Adipose tissue (tissue), 3 donors: ENCODE data around the gene DBN1. TPM values are rescaled to one million over a fixed set of nuclear protein-coding genes. Genes with fewer than 3 reads are reported as not detected.
A peak's percentile ranks its signal among the peaks of the same experiment; 100 is the strongest.

Experiments
- H3K27ac ChIP-seq: one replicate; pipeline ENCODE4 v1.5.1; 2013; ENCODE audit warnings: low read depth, low read length
- WGBS, 3 donors: extraction: QIAGEN DNeasy Blood & Tissue Kit; methylation state at CpG; one replicate each; pipeline ENCODE4 v1.1.7; 2013; 5-methylcytosine and 5-hydroxymethylcytosine counted together
- polyA plus RNA-seq, 3 donors: library from polyadenylated mRNA; stranded (reverse); fragments of 200-250 nt; gene quantifications; one replicate each; pipeline ENCODE4 v1.2.3, GENCODE V29; 2013
- donor health status: healthy with polysubstance abuse.
- donor health status: Bipolar disorder and iron deficiency.
- donor health status: healthy.

DBN1 gene
- polyA plus RNA-seq, 3 donors = 10.1 to 85.7 (median 45.1) TPM

DNA sequence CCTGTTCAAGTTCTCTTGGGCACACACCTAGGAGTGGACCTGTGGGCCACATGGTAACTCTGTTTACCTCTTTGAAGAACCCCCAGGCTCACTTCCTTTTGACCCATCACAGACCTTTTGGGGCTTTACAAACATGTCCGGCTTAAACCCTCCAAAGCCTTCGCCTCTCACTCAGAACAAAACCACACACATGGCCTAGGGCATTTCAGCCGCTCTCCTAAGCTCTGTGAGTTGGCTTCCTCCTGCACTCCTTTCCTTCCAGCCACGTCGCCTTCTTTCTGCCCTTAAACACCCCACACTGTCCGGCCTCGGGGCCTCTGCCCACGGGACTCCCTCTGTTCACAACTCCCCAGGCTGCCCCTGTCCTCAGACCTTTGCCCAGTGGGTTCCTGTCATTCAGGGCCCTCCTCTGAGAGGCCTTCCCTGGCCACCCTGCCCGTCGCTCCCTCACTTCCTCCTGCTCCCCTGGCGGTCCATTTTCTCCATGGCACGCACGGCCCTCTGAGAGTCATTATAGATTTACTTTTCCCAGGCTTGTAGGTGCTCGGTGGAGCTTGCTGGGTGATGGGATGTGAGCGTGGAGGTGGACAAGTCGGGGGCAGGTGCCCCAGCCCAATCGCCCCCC is 34.3 kb upstream of the DBN1 start:
- H3K27ac ChIP-seq = no peak overlapping the region

GRCh38 chr5:177507165-177507564 is 33.7 kb upstream of the DBN1 start:
- 50 to 81% (median 79%) methylated on average over 9 of the region's 9 CpGs for WGBS, 3 donors
- no peak overlapping the region for H3K27ac ChIP-seq

More for the DNA sequence above, 34.3 kb upstream of the DBN1 start:
- 58 to 86% (median 70%) methylated on average over 17 of the region's 17 CpGs for WGBS, 3 donors

DNA sequence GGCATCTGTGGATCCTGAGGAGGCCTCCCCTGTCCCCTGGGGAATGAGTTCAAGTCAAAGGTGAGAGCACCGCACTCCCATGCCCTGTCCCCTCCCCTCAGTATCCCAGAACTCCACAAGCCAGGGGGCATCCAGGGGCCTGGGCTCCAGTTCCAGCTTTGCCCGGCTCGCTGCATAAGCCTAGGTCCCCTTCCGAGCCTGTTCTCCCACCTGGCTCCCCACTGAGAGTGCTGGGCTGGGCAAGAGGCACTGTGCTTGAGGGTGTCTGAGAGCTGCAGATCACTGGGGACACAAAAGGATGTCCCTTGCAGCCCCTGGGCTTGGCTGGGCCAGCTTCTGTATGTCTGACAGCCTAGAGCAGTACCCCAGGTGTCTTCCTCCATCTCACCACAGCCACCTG is 31.6 kb upstream of the DBN1 start:
- 89 to 97% (median 96%) methylated on average over 4 of the region's 4 CpGs for WGBS, 3 donors
- H3K27ac ChIP-seq = no peak overlapping the region

DNA sequence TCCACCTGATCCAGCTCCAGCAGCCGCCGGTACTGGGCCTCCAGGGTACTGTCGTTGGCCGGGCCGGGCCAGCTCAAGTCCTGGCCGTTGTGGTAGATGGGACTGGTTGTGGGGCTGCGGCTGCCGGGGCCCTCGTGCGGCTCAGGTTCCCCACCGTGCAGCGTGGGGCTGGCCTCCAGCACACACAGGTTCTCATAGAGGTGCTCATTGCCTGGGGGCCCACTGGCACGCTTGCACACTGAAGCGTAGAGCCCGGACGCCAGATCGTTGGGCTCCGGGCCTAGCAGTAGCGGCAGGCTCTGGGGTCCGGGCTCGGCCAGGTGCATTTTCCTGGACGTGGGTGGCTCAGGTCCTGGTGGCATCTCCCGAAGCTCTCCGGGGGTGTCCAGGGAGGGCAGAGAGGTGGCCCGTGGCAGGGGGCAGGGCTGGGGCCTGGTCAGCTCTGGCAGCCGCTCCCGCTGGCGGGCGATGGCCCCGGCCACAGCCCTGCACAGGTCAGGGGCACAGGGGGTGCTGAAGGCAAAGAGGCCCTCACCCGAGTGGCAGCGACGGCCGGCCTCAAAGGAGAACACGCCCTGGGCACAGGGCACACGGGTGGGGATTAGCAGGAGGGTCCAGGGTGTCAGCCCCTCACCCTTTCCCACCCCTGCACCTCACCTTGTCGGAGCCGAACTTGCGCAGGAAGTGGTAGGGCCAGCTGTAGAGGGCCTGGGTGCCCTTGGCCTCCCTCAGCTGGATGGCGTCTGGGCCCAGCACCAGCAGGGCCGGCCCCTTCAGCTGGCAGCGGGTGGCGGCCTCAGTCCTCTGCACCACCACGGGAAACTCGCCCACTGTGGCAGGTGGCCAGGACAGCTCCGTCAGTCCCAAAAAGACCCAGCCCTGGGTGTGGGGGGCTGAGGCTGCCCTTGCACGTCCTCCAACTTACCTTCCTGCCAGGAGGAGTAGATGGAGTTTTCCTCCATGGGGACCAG is 30.9 kb upstream of the DBN1 start:
- H3K27ac ChIP-seq = no peak overlapping the region
- 91 to 92% (median 91%) methylated on average over 46 to 47 of the region's 47 CpGs for WGBS, 3 donors

DNA sequence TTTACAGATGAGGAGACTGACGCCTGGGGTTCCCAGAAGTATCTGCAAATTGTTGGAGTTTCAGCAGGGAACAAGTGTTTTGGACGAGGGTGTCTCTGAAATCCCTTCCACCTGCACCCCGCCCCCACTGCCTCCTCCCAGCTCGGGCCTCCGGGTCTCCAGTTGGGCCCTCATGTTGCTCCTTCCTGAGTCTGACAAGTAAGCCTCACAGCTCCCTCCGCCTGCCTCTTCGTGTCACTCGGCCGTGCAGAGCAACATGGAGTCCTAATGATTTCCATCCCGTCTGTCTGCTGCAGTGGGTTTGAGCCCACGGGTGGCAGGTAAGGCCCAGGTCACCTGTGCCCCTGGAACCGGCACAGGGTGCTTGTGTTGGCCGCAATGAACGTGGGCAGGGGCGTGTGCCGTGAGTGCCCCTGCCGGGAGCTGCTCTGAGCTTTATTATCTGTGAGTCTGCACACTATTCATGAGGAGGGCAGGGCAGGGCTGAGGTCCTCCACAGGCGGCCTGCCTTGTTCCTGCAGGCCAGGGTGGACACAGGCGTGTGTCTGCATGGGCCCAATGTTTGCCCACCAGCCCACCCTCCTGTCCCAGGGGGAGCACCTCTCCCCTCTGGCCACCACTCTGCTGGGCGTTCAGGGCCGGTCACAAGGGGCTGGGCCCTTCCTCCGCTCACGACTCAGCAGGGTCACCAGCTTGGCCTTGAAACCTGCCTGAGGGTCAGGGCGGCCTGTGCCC is 30.1 kb upstream of the DBN1 start:
- 86 to 88% (median 87%) methylated on average over 23 to 24 of the region's 24 CpGs for WGBS, 3 donors
- H3K27ac ChIP-seq = no peak overlapping the region

GRCh38 chr5:177502886-177503285 is 29.5 kb upstream of the DBN1 start:
- 80 to 83% (median 80%) methylated on average over 16 of the region's 16 CpGs for WGBS, 3 donors
- H3K27ac ChIP-seq = no peak overlapping the region

DNA sequence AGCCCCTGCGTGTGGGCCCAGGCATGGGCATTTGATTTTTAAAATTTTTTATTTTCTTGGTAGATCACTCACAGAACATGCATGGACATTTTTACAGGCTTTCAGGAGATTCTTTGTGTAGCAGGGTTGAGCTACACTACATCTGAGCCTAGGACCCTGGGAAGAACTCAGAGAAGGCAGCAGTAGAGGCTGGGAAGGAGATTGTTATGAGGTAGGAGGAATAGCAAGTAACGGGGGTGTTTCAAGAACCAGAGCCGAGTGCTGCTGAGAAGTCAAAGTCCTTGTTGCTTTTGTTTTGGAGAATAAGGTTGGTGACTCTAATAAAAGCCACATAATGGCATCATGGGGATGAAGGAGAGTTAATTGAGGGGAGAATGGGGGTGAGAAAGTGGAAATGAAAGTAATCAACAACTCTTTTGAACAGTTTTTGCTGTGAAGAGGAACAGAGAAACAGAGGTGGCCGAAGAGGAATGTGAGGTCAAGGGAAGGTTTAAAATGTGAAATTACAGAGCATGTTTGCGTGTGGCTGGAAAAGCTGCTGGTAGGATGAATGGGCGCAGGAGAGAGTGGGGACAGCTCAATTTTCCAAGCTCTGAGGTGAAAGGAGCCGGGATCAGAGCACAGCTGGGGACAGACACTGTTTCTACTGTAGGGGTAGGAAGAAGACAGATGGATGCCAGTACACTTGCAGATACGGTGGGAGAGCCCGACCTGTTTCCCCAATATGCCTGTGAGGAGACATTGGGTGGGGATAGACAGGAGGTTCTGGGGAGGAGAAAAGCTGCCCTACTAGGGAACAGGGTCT is 28.6 kb upstream of the DBN1 start:
- no peak overlapping the region for H3K27ac ChIP-seq
- WGBS, 3 donors = 61 to 67% (median 66%) methylated on average over 9 of the region's 9 CpGs

DNA sequence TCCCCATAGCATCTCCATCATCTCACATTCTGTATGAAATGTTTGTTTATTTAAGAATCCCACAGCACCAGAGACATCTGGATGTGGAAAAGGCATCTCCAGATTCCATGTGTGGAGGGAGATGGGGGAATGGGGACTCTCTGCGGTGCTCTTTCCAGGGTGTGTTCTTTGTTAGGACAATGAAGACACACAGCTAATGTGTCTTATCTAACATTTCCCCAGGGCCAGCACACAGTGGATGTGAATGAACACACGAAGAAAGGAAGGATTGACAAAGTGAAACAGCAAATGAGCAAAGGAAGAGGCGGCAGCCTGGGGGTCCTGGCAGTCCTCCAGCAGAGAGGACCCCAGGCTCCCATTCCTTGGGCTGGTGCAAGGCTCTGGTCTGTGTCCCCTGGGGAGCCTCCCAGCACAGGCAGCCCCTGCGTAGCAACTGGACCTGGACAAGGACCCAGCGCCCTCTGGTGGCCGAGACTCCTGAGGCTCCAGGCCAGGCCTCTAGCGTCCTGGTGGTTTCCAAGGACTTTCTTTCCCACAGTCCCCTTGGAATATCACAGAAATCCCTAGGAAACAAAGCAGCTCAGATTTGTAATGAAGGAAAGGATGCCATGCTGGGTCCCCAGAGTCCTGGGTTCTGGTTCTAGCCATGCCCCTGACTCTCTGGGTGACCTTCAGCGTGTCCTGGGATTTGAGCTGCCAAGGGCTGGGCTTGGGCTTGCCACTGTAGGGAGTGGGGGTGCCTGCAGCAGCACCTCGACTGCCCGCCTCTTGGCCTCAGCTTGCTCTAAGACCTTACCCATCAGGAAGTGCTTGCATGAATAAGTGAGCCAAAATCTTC is 27.5 kb upstream of the DBN1 start:
- 19% methylated on average over 10 of the region's 10 CpGs for WGBS, 3 donors
- no peak overlapping the region for H3K27ac ChIP-seq

DNA sequence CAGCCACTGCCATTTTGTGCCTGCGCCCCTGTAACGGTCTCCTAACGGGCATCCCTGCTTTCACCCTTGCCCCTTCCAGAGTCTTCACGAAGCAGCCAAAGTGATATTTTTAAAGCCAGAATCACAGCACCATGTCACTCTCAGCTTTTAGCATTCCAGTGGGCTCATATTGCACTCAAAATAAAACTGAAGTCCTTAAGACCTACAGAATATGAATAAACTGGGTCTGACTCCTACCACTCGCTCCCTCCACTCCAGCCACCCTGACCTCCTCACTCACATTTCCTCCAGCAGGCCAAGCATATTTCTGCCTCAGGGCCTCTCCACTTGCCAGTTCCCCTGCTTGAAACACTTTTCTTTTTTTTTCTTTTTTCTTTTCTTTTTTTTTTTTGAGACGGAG is 26.4 kb upstream of the DBN1 start:
- 73 to 87% (median 85%) methylated on average over 6 of the region's 6 CpGs for WGBS, 3 donors
- no peak overlapping the region for H3K27ac ChIP-seq

- 8 to 12% (median 11%) methylated on average over 48 of the region's 48 CpGs for WGBS, 3 donors
- H3K27ac ChIP-seq = no peak overlapping the region
Observed at GRCh38 chr5:177498013-177498787, 24.8 kb upstream of the DBN1 start.

- 1% methylated on average over 64 to 73 of the region's 73 CpGs for WGBS, 3 donors
- peak within 1 kb of the TSS; percentile 11 for H3K27ac ChIP-seq
Observed at GRCh38 chr5:177497292-177498012, 24.0 kb upstream of the DBN1 start, which contains the start of gene PDLIM7. Gene PDLIM7 (minus strand): TSS chr5:177497604. CDS start chr5:177496512, 1,092 bp downstream.

GRCh38 chr5:177496727-177497291 is 23.4 kb upstream of the DBN1 start:
- no peak overlapping the region for H3K27ac ChIP-seq
- 4 to 5% (median 5%) methylated on average over 14 to 29 of the region's 29 CpGs for WGBS, 3 donors

DNA sequence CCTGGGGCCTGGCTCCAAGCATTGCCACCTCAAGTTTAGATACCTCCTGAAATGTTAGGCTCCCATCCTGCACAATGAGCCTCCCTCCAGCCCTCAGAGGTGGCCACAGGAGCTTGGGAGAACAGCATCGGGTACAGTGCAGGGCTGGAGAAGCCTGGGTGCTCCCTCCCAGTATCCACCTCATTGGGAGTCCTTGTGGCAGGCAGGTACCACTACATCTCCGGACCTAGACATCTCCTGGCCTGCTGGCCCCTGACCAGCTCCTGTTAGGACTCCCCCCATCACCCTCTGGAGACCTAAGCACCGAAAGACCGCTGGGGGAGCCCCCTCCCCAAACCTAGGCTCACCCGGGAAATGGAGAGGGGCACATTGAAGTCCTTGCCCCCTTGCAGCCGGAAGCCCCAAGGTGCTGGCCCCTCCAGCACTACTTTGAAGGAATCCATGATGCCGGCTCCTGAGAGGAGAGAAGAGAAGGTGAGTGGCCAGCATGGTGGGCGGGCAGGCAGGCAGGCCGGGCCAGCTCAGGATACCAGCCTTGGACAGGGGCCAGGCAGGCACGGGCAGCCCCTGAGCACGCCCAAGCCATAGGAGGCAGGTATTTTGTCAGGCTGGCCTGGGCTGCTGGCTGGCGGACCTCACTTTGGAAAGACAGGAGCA is 22.8 kb upstream of the DBN1 start:
- H3K27ac ChIP-seq = peak overlapping the region; percentile 11
- WGBS, 3 donors = 32 to 44% (median 35%) methylated on average over 12 of the region's 12 CpGs

DNA sequence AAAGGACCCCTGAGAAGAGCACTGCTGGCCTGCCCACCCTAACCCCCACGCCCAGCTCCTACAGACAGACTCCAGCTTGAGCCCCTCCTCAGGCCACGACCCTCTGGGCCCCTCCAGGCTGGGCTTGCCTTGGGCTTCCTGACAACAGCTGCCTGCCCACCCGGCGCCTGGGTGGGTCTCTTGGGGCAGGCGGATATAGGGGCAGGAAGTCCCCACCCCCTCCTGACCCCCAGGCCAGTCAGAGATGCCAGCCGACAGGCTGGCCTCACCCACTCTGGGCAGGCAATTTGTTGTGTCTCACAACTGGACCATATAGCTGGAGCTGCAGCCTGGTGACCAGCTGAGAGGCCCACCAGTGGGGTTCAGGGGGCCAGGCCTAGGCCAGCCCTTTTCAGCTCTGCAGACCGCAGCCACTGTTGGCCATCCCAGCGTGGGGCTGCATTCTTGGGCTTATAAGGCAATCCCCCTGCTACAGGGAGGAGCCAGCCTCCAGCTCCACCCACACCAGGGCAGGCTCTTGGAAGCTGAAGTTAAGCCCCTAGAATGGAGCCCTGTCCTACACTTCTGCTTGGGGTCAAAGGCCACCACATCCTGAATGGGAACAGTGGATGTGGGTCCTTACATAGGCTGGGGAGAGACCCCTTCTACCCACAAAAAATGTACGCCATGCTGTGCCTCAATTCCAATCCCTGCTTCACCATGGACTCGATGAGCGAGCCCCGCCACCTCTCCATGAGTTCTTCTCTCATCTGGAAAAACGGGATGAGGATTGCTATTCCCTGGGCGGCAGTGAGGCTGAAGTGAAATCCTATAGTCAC is 22.0 kb upstream of the DBN1 start:
- no peak overlapping the region for H3K27ac ChIP-seq
- 54 to 84% (median 57%) methylated on average over 14 of the region's 14 CpGs for WGBS, 3 donors
